GM18505 (cell line): ENCODE data around the gene FITM2.

Experiments used
- ATAC-seq: cut with Tn5 transposase; IDR thresholded peaks from one replicate; pipeline ENCODE4 v1.9.1; 2021; ENCODE audit not compliant: unreplicated experiment
- POLR2A ChIP-seq: IDR thresholded peaks from 4 replicates; pipeline ENCODE4 v1.6.1; 2011; ENCODE audit warnings: borderline replicate concordance; ENCODE audit not compliant: insufficient read depth, insufficient read length; ENCODE audit errors: extremely low read depth

FITM2 gene

GRCh38 chr20:44279228-44279627 is 31.8 kb downstream of the FITM2 start:
- TF ChIP-seq POLR2A: no peak
- ATAC-seq: no peak

- no peak for ATAC-seq
Observed at GRCh38 chr20:44274303-44275017, 36.5 kb downstream of the FITM2 start.

GRCh38 chr20:44273231-44274215 is 37.5 kb downstream of the FITM2 start:
- ATAC-seq: no peak
- TF ChIP-seq POLR2A: no peak

More at GRCh38 chr20:44274303-44275017, 36.5 kb downstream of the FITM2 start:
- TF ChIP-seq POLR2A: no peak

GRCh38 chr20:44271915-44272663 is 38.9 kb downstream of the FITM2 start:
- ATAC-seq: no peak

GRCh38 chr20:44268802-44269201 is 42.2 kb downstream of the FITM2 start:
- no peak for ATAC-seq
- no peak for TF ChIP-seq POLR2A

More at GRCh38 chr20:44271915-44272663, 38.9 kb downstream of the FITM2 start:
- no peak for TF ChIP-seq POLR2A

GRCh38 chr20:44264287-44264686 is 46.7 kb downstream of the FITM2 start:
- TF ChIP-seq POLR2A: no peak
- ATAC-seq: no peak

GRCh38 chr20:44258226-44258890 is 52.6 kb downstream of the FITM2 start:
- ATAC-seq: no peak
- no peak for TF ChIP-seq POLR2A

- no peak for TF ChIP-seq POLR2A
- ATAC-seq: no peak
Observed at GRCh38 chr20:44256961-44257360, 54.0 kb downstream of the FITM2 start.

- TF ChIP-seq POLR2A: no peak
- ATAC-seq: no peak
Observed at GRCh38 chr20:44255942-44256341, 55.1 kb downstream of the FITM2 start.

- no peak for ATAC-seq
- TF ChIP-seq POLR2A: no peak
Observed at GRCh38 chr20:44254073-44254472, 56.9 kb downstream of the FITM2 start.

GRCh38 chr20:44253528-44253927 is 57.5 kb downstream of the FITM2 start:
- ATAC-seq: no peak
- no peak for TF ChIP-seq POLR2A
